Activated CD4-positive, alpha-beta memory T cell treated with anti-CD3 and anti-CD28 coated beads for 36 hours (primary cell): ENCODE results near the gene SLIT1. TPM values are rescaled to one million over a fixed set of nuclear protein-coding genes. Genes with fewer than 3 reads are reported as not detected.

Experiments
- CTCF ChIA-PET: fragments of 350-600 bp; sonication (Branson Sonifier 250); formaldehyde crosslinking; loops from one replicate; lab custom pipeline; 2021; ENCODE audit warnings: antibody characterized with exemption, inconsistent platforms; lab: Charles Lee
- POLR2A ChIA-PET: fragments of 350-600 bp; sonication (Branson Sonifier 250); formaldehyde crosslinking; loops from one replicate; lab custom pipeline; 2021; ENCODE audit warnings: antibody characterized with exemption; lab: Charles Lee
- DNase-seq: peaks from one replicate; pipeline ENCODE4 v3.0.0-alpha.2; 2020
- H3K27ac Mint-ChIP-seq: one replicate; pipeline ENCODE4 v1.8.0; 2021; ENCODE audit warnings: mixed read lengths
- H3K27me3 Mint-ChIP-seq: one replicate; pipeline ENCODE4 v1.8.0; 2021; ENCODE audit warnings: mixed read lengths
- H3K36me3 Mint-ChIP-seq: one replicate; pipeline ENCODE4 v1.8.0; 2021; ENCODE audit warnings: mixed read lengths
- H3K4me1 Mint-ChIP-seq: one replicate; pipeline ENCODE4 v1.8.0; 2021; ENCODE audit warnings: low read depth, mixed read lengths
- H3K4me3 Mint-ChIP-seq: one replicate; pipeline ENCODE4 v1.8.0; 2021; ENCODE audit warnings: mild to moderate bottlenecking, mixed read lengths
- H3K9me3 Mint-ChIP-seq: one replicate; pipeline ENCODE4 v1.8.0; 2021; ENCODE audit warnings: mixed read lengths
- intact Hi-C: fragments of 100-400 bp; cut with micrococcal nuclease; formaldehyde crosslinking; loops from one replicate; pipeline ENCODE4 v1.15.1; 2023
- total RNA-seq, 2 experiments: library from RNA; stranded (reverse); gene quantifications; one replicate each; pipeline ENCODE4 v1.2.3, GENCODE V29; 2021

SLIT1 gene
- total RNA-seq, 2 experiments from 2014 or later, result 0.63 to 0.71 TPM

DNA sequence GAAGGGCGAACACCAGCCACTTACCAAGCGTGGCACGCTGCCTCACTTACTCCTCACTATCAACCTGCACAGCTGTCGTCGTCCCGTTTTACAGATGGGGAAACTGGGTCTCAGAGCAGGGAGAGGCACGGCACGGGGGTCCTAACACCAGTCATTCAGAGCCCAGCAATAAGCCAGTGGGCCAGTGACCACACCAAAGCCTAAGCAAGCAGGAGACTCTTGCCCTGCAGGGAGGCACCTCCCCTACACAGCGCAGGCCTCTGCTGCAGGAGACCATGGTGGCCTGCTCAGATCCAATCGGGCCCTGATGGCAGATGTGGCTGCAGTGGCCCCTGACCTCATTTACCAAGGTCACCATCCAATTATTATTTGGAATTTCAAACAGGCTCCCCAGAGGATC is 4.8 kb downstream of the SLIT1 start:
- CTCF ChIA-PET, result interaction anchor here (1.1 to 3.5 kb wide), 2 partner anchors 29 to 109 kb away, joined by 3 to 14 read pairs; no protein-coding TSS in a partner anchor
- Mint-ChIP-seq H3K9me3 (no peaks in the 10 kb centered on the region), H3K4me1 (peaks cover 3% of the 10 kb centered on the region), H3K27ac (no peak overlapping the region), H3K27me3 (peaks cover 39% of the 10 kb centered on the region), H3K36me3 (no peaks in the 10 kb centered on the region), H3K4me3 (no peak overlapping the region)
- POLR2A ChIA-PET, result no interaction called here
- intact Hi-C loops, result no loop called here
- no peak for DNase-seq

DNA sequence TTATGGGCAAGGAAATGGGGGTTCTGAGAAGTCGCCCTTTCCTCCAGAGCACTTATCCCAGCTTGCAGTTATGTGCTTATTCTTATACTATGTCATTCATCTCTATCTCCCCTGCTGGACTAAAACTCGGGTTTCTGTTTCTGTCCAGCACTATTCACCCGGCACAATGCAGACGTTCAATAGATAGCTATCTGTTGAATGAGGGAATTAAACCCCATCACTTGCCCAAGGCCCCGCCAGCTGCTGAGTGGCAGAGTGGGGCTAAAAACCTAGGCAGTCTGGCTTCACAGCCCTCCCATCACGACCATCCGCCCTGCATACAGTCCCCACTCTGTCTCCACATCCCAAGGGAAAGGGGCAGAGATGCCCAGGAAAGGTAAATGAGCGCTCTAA is 5.4 kb downstream of the SLIT1 start:
- CTCF ChIA-PET, result interaction anchor here (1.1 to 3.5 kb wide), 3 partner anchors 15 to 108 kb away, joined by 3 to 14 read pairs (median 3); no protein-coding TSS in a partner anchor
- intact Hi-C loops, result no loop called here
- DNase-seq, result no peak
- Mint-ChIP-seq H3K4me3 (no peak overlapping the region), H3K27me3 (peaks cover 38% of the 10 kb centered on the region), H3K9me3 (no peaks in the 10 kb centered on the region), H3K4me1 (peaks cover 3% of the 10 kb centered on the region), H3K27ac (no peak overlapping the region), H3K36me3 (no peaks in the 10 kb centered on the region)
- POLR2A ChIA-PET, result no interaction called here

DNA sequence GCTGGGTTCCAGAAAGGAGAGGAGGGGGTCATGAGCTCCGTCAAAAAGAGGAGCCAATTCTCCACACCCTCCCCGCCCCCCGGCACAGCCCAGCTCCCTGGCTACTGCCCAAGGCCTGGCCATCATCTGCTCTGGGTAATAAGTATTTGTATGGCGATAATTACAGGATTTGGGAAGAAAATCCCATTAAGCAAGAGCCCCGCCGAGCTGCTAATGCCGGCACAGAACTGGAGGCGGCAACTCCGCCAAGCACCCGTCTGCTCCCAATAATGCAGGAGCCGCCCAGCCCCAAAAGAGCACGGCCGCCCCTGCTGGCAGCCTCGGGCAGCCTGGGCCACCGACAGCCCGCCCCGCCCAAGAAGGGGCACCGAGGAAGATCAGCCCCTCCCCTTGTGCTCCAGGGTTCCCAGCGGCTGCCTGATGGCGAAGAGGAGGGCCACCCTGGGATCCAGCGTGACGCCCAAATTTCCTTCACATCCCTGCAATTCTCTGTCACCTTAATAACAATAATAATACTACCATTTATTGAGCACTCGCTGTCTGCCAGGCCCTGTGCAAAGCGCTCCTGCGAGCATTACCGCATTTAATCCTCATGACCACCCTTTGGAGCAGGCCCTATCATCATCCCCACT is 5.9 kb downstream of the SLIT1 start:
- no peaks in the 10 kb centered on the region for H3K9me3 Mint-ChIP-seq
- H3K4me1 Mint-ChIP-seq, result peaks cover 2% of the 10 kb centered on the region
- no peaks in the 10 kb centered on the region for H3K36me3 Mint-ChIP-seq
- no peak overlapping the region for H3K4me3 Mint-ChIP-seq
- peaks cover 35% of the 10 kb centered on the region for H3K27me3 Mint-ChIP-seq
- CTCF ChIA-PET, result interaction anchor here (1.0 to 1.3 kb wide), 5 partner anchors 15 to 108 kb away, joined by 3 to 4 read pairs (median 3); no protein-coding TSS in a partner anchor
- POLR2A ChIA-PET, result no interaction called here
- peak; percentile 16 for DNase-seq
- intact Hi-C loops, result no loop called here
- no peak overlapping the region for H3K27ac Mint-ChIP-seq

DNA sequence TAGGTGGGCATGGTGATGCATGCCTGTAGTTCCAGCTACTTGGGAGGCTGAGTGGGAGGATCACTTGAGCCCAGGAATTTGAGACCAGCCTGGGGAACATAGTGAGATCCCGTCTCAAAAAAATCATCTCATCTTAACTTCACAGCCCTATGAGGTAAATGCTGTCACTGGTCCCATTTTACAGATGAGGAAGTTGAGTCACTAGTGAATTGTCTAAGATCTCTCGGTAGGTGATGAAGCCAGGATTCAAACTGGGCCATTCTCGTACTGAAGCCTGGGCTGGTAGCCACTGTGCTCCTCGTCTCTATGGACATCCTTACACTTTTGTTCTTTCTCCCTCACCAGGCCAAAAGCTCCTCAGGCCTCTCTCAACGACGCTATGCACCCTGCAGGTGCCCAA is 6.4 kb downstream of the SLIT1 start:
- Mint-ChIP-seq H3K36me3 (no peaks in the 10 kb centered on the region), H3K9me3 (no peaks in the 10 kb centered on the region), H3K4me1 (no peaks in the 10 kb centered on the region), H3K27ac (no peak overlapping the region), H3K27me3 (peaks cover 30% of the 10 kb centered on the region), H3K4me3 (no peak overlapping the region)
- POLR2A ChIA-PET, result no interaction called here
- CTCF ChIA-PET, result interaction anchor here (1.0 to 1.3 kb wide), 4 partner anchors 16 to 107 kb away, joined by 3 to 4 read pairs (median 3); no protein-coding TSS in a partner anchor
- DNase-seq, result no peak
- intact Hi-C loops, result no loop called here

DNA sequence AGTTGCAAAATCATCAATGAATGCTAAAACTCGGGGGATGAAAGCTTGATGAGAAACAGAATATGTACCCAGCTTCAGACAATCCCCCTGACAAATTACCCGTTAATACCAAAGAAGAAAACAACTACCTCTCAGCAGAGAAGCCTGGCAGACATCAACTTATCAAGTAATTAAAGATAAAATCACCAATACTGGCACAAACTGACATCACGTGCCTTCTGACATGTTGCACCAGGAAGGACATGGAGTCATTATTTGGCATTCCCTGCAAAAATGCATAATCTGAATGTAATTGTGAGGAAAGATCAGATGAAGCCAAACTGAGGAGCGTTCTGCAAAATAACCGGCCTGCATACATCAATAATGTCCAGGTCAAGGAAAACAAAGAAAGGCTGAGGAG is 7.7 kb downstream of the SLIT1 start:
- no peaks in the 10 kb centered on the region for H3K9me3 Mint-ChIP-seq
- no peak overlapping the region for H3K27ac Mint-ChIP-seq
- no peaks in the 10 kb centered on the region for H3K36me3 Mint-ChIP-seq
- no peak overlapping the region for H3K4me3 Mint-ChIP-seq
- DNase-seq, result no peak
- H3K27me3 Mint-ChIP-seq, result peaks cover 18% of the 10 kb centered on the region
- H3K4me1 Mint-ChIP-seq, result no peaks in the 10 kb centered on the region
- ChIA-PET CTCF (interaction anchor here (0.7 to 1.2 kb wide), 2 partner anchors 19 to 141 kb away, joined by 3 read pairs; no protein-coding TSS in a partner anchor), POLR2A (no interaction called here)
- intact Hi-C loops, result no loop called here

DNA sequence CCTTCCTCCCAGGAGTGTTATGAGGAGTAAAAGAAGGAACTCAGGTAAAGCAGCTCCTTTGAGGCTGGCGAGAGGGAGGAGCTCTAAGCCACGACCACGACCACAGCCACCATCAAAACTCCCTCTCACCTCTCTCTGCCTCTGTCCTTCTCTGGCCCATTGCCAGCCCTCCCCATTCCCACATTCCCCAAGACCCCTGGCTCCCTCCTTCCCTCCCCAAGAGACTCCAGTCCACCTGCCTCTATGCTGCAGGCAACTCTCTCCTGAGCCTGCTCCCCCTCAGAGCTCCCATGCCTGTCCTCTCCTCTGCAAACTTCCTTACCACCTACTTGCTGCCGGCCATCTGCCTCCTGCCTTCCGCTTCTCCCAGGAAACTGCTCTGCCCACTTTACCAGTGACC is 9.5 kb downstream of the SLIT1 start:
- intact Hi-C loops, result no loop called here
- no peaks in the 10 kb centered on the region for H3K9me3 Mint-ChIP-seq
- no peaks in the 10 kb centered on the region for H3K4me1 Mint-ChIP-seq
- no peaks in the 10 kb centered on the region for H3K36me3 Mint-ChIP-seq
- ChIA-PET CTCF (interaction anchor here (1.3 kb wide), 1 partner anchor 103 kb away, joined by 3 read pairs; no protein-coding TSS in a partner anchor), POLR2A (no interaction called here)
- no peak for DNase-seq
- peaks cover 20% of the 10 kb centered on the region for H3K27me3 Mint-ChIP-seq
- H3K4me3 Mint-ChIP-seq, result no peak overlapping the region
- H3K27ac Mint-ChIP-seq, result no peak overlapping the region

DNA sequence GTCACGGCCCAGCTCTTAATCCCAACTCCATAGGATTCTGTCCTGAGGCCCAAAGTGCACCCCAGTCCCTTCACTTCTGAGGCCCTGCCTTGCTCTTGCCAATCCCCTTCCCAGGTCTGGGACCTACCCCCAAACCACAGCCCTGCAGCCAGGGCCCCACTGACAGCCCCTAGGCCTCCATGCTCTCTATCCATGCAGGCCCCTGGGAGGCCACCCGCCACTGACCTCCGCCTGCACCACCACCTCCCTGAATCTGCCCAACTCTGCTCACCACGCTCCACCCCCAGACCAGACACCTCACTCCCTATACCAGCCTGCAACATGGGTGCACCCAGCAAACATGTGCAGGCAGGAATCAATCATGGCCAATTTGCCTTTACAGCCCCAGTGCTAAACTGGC is 10.2 kb downstream of the SLIT1 start:
- H3K27me3 Mint-ChIP-seq, result peaks cover 20% of the 10 kb centered on the region
- intact Hi-C loops, result no loop called here
- no peak overlapping the region for H3K4me3 Mint-ChIP-seq
- no peak for DNase-seq
- CTCF ChIA-PET, result interaction anchor here (1.6 to 2.6 kb wide), 2 partner anchors 21 to 102 kb away, joined by 4 to 14 read pairs; no protein-coding TSS in a partner anchor
- POLR2A ChIA-PET, result no interaction called here
- H3K27ac Mint-ChIP-seq, result no peak overlapping the region
- H3K9me3 Mint-ChIP-seq, result no peaks in the 10 kb centered on the region
- no peaks in the 10 kb centered on the region for H3K36me3 Mint-ChIP-seq
- H3K4me1 Mint-ChIP-seq, result no peaks in the 10 kb centered on the region

DNA sequence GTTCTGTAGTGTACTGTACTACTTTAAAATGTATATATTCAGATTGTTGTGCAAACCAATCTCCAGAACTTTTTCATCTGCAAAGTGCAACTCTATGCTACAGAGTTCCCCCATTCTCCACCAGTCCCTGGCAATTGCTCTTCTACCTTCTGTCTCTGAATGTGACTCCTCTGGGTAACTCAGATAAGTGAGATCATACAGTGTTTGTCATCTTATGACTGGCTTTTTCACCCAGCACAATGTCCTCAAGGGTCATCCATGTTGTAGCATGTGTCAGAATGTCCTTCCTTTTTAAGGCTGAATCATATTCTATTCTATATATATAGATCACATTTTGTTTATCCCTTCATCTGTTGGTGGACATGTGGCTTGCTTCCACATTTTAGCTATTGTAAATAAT is 10.8 kb downstream of the SLIT1 start:
- intact Hi-C loops, result no loop called here
- DNase-seq, result no peak
- H3K9me3 Mint-ChIP-seq, result no peaks in the 10 kb centered on the region
- H3K27me3 Mint-ChIP-seq, result peaks cover 14% of the 10 kb centered on the region
- H3K4me1 Mint-ChIP-seq, result no peaks in the 10 kb centered on the region
- no peak overlapping the region for H3K27ac Mint-ChIP-seq
- H3K4me3 Mint-ChIP-seq, result no peak overlapping the region
- CTCF ChIA-PET, result interaction anchor here (0.7 to 2.6 kb wide), 3 partner anchors 22 to 409 kb away, joined by 3 to 14 read pairs (median 4); no protein-coding TSS in a partner anchor
- no peaks in the 10 kb centered on the region for H3K36me3 Mint-ChIP-seq
- POLR2A ChIA-PET, result no interaction called here

DNA sequence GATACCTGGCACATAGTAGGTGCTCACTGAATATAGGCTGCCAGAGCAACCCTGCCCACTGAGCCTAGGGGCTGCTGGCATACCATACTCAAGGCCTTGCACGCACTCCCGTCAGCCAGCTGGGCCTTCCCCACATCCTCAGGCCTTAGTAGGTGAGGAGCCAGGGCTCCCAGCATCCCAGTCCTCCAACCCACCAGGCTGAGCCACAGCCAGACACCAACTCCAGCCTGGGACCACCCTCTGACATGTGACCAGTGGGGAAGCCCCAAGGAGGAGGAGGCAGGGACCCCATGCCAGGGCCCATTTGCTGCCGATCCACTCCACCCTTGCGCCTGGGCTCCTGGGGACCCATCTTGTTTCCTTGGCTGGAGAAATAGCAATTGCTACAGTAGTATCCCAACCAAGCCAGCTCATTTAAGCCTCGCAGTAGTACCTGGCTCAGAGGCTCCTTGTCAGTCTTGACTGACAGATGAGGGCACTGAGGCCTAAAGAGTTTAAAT is 11.4 kb downstream of the SLIT1 start:
- ChIA-PET CTCF (interaction anchor here (0.7 to 2.6 kb wide), 4 partner anchors 22 to 409 kb away, joined by 3 to 14 read pairs (median 6); no protein-coding TSS in a partner anchor), POLR2A (no interaction called here)
- H3K4me3 Mint-ChIP-seq, result no peak overlapping the region
- H3K27me3 Mint-ChIP-seq, result peaks cover 17% of the 10 kb centered on the region
- no peak overlapping the region for H3K27ac Mint-ChIP-seq
- no peak for DNase-seq
- intact Hi-C loops, result no loop called here
- no peaks in the 10 kb centered on the region for H3K4me1 Mint-ChIP-seq
- no peaks in the 10 kb centered on the region for H3K9me3 Mint-ChIP-seq
- H3K36me3 Mint-ChIP-seq, result no peaks in the 10 kb centered on the region

DNA sequence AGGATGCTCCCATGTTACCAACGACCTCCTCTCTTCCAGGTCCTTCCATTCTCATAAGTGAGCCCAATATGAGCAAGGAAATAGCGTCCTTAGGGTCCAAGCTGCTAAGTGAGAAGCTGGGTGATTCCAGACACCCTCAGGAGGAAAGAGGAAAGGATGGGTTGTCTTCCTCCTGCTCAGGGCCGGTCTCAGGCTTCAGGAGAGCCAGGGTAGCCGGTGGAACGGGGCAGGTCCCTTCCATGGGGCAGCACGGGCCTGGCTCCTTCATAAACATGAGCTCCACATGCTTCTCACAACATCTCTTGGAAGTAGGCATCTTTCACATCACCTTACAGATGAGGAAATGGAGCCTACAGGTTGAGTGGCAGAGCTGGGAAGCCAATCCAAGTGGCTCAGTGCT is 12.7 kb downstream of the SLIT1 start:
- POLR2A ChIA-PET, result no interaction called here
- DNase-seq, result no peak
- no peaks in the 10 kb centered on the region for H3K36me3 Mint-ChIP-seq

DNA sequence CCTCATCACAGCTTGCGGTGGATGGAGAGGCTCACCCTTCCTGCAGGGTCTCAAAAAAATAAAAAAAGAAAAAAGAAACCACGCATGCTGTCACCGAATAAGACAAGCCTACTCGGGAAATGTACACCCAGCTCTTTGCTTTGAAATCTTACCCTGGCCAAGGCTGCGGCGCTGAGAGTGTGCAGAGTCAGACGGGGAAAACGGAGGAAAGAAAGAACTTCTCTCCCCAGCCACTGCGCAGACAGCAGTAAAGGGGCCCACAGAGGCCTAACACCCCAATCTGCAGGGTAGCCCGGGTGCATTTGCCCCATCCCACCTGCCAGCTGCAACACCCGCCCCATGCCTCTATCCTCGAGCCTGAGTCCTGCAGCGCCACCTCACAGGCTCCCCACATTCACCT is 14.8 kb downstream of the SLIT1 start:
- no peak overlapping the region for H3K27ac Mint-ChIP-seq
- DNase-seq, result no peak
- H3K36me3 Mint-ChIP-seq, result no peaks in the 10 kb centered on the region
- ChIA-PET CTCF (interaction anchor here (0.9 to 2.7 kb wide), 2 partner anchors 25 to 40 kb away, joined by 3 to 8 read pairs; no protein-coding TSS in a partner anchor), POLR2A (no interaction called here)
- H3K9me3 Mint-ChIP-seq, result no peaks in the 10 kb centered on the region
- no peaks in the 10 kb centered on the region for H3K4me1 Mint-ChIP-seq
- intact Hi-C loops, result no loop called here
- peaks cover 13% of the 10 kb centered on the region for H3K27me3 Mint-ChIP-seq
- no peak overlapping the region for H3K4me3 Mint-ChIP-seq

More for the DNA sequence above, 12.7 kb downstream of the SLIT1 start:
- Mint-ChIP-seq H3K27ac (no peak overlapping the region), H3K4me3 (no peak overlapping the region), H3K9me3 (no peaks in the 10 kb centered on the region), H3K27me3 (peaks cover 13% of the 10 kb centered on the region), H3K4me1 (no peaks in the 10 kb centered on the region)
- CTCF ChIA-PET, result interaction anchor here (1.5 to 2.7 kb wide), 3 partner anchors 23 to 100 kb away, joined by 8 to 14 read pairs (median 8); no protein-coding TSS in a partner anchor
- intact Hi-C loops, result no loop called here

DNA sequence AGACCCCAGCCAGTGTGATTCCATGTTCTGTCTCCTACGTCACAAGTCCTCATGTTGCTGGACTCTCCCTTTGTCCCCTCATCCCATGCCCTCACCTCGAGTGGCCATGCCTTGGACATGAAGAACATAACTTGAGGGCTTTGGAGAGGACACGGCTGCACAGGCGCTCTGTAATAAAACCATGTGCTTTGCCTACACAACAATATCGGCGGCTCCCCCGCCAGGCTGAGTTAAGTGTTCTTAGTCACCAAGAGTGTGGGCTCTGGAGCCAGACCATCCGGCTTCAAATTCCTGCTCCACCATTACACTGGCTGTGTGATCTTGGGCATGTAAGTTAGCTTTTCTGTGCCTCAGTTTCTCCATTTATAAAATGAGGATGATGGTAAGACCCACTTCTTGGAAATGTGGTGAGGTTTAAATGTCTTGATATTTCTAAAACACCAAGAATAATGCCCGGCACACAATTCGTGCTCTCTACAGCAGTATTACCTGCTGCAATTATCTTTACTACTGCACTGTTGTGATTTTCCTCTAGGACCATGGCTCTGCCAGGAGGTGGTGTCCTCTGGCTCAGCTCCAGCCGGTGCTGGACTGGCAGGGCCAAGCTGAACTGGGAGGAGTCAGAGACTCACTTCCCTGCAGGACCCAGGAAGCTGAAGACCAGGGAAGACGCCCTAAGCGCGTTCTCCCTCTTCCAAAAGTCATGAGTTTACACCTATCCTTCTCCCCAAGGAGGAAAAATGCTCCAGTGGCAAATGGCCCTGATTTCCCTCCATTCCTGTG is 15.7 kb downstream of the SLIT1 start:
- Mint-ChIP-seq H3K36me3 (no peaks in the 10 kb centered on the region), H3K4me1 (no peaks in the 10 kb centered on the region), H3K9me3 (no peaks in the 10 kb centered on the region), H3K27ac (no peak overlapping the region), H3K4me3 (no peak overlapping the region), H3K27me3 (peaks cover 13% of the 10 kb centered on the region)
- intact Hi-C loops, result no loop called here
- DNase-seq, result no peak
- ChIA-PET CTCF (interaction anchor here (0.9 kb wide), 1 partner anchor 26 kb away, joined by 3 read pairs; no protein-coding TSS in a partner anchor), POLR2A (no interaction called here)
